ENCODE data around the gene CCDC82.
A peak's percentile ranks its signal among the peaks of the same experiment; 100 is the strongest.

Gene CCDC82

GRCh38 chr11:96337541-96338431 lies 51.9 kb downstream of the CCDC82 start:
- Histone ChIP-seq H3K4me1 (ENCODE audit: control insufficient read depth, insufficient read depth, low read length) (peaks cover 6% of the 10 kb centered on the region), H3K27ac (ENCODE audit: extremely low read depth, low read depth, low read length) (peak overlapping the region; percentile 12; the same call in 1 of the 2 replicates), H3K9me3 (ENCODE audit: control insufficient read depth, insufficient read depth, low read depth, low read length) (no peaks in the 10 kb centered on the region), H3K4me3 (ENCODE audit: low read depth, low read length) (no peak overlapping the region), H3K36me3 (ENCODE audit: control insufficient read depth in 2 of 2, insufficient read depth in 1 of 2, low read length in 2 of 2) (no peaks in the 10 kb centered on the region)
- no peak for TF ChIP-seq ZSCAN18 (tag by site-specific recombination; IDR thresholded peaks at IDR 0.05)
- TF ChIP-seq EGR2 (tag by site-specific recombination; IDR thresholded peaks at IDR 0.05; ENCODE audit: low read depth), result no peak
- TF ChIP-seq ZNF571 (tag by site-specific recombination; IDR thresholded peaks at IDR 0.05), result no peak
- TF ChIP-seq ATF2 (tag by site-specific recombination; IDR thresholded peaks at IDR 0.05; ENCODE audit: low read depth), result peak; percentile 47
- no peak for TF ChIP-seq MYNN (tag by site-specific recombination; IDR thresholded peaks at IDR 0.05; ENCODE audit: borderline replicate concordance)
- no peak for TF ChIP-seq HOXD13 (CRISPR knock-in tag; IDR thresholded peaks at IDR 0.05; ENCODE audit: borderline replicate concordance)
- no peak for TF ChIP-seq ZNF670 (tag by site-specific recombination; IDR thresholded peaks at IDR 0.05; ENCODE audit: low read depth)
- TF ChIP-seq ZBTB11 (tag by site-specific recombination; conservative IDR thresholded peaks at IDR 0.05; ENCODE audit: low read depth), result no peak
- TF ChIP-seq SP7 (tag by site-specific recombination; IDR thresholded peaks at IDR 0.05), result no peak
- TF ChIP-seq ZNF169 (tag by site-specific recombination; IDR thresholded peaks at IDR 0.05), result no peak
- peak; percentile 76 for TF ChIP-seq PRDM6 (tag by site-specific recombination; IDR thresholded peaks at IDR 0.05)
- peak; percentile 39; the same call in 1 of the 2 replicates for TF ChIP-seq ZNF449 (tag by site-specific recombination; IDR thresholded peaks at IDR 0.05)
- 0 out of 2 replicates have a peak, but pooled peaks have one; percentile 5 for TF ChIP-seq TCF7L2 (IDR thresholded peaks at IDR 0.05; ENCODE audit: borderline replicate concordance, low read depth, low read length)
- no peak for TF ChIP-seq ZNF155 (tag by site-specific recombination; IDR thresholded peaks at IDR 0.05)
- CTCF ChIA-PET, result interaction anchor here (0.5 to 1.2 kb wide), 3 partner anchors 283 to 1679 kb away, joined by 3 to 5 read pairs (median 4); no protein-coding TSS in a partner anchor
- POLR2A ChIA-PET, result no interaction called here
